Upper lobe of left lung (tissue), 4 donors: ENCODE measurements around the gene DLGAP1.

Experiments used
- EP300 ChIP-seq, 4 donors: sonication (generic); formaldehyde crosslinking; IDR thresholded peaks; one replicate each; pipeline ENCODE4 v1.5.1; 2017; ENCODE audit warnings: antibody characterized with exemption in 4 of 4, control low read depth in 2 of 4
- POLR2A ChIP-seq, 4 donors: fragments of 450-650 bp; IDR thresholded peaks; one replicate each; pipeline ENCODE4 v1.5.1; 2016 to 2017; ENCODE audit warnings: antibody characterized with exemption in 4 of 4, mild to moderate bottlenecking in 2 of 4
- TF ChIP-seq, protein P1 (sequence below), 6 experiments: fragments of 450-650 bp in 4 of 6; fragments of 200-600 bp in 2 of 6; sonication (generic) in 2 of 6; IDR thresholded peaks; one replicate each; pipeline ENCODE4 v1.5.1; 2016 to 2019; ENCODE audit warnings: antibody characterized with exemption in 6 of 6

DNA sequence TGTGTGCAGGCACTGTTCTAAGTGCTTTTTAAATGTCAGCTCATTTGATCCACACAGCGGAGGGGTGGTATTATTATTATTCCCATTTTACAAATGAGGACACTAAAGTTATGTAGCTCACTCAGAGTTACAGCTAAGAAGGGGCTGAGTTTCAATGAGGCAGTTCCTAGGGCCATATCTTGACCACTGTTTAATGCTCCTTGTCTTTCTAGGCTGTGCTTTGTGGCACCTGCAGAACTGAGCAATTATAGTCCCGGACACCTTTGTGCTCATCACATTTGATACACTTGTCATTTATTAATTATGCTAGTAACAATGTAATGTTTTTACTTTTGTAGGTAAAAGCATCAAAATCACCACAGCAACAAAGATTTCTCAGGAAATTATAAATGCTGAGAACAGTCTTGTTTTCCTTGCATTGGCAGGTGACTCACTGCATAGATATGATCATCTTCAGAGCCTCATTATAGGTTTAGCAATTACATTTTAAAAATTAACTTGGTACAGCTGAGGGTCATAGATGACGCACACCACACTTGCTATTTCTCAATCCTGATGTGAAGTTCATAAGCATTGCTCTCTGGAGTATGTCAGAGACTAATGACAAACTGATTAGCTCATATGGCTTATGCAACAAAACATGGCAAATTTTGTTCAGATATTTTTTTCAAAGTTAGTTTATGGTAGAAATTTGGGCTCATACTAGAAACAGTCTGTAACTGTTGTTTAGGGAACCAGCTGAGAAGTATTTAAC lies 638.3 kb downstream of the DLGAP1 start:
- TF ChIP-seq, protein P1, sequence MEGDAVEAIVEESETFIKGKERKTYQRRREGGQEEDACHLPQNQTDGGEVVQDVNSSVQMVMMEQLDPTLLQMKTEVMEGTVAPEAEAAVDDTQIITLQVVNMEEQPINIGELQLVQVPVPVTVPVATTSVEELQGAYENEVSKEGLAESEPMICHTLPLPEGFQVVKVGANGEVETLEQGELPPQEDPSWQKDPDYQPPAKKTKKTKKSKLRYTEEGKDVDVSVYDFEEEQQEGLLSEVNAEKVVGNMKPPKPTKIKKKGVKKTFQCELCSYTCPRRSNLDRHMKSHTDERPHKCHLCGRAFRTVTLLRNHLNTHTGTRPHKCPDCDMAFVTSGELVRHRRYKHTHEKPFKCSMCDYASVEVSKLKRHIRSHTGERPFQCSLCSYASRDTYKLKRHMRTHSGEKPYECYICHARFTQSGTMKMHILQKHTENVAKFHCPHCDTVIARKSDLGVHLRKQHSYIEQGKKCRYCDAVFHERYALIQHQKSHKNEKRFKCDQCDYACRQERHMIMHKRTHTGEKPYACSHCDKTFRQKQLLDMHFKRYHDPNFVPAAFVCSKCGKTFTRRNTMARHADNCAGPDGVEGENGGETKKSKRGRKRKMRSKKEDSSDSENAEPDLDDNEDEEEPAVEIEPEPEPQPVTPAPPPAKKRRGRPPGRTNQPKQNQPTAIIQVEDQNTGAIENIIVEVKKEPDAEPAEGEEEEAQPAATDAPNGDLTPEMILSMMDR (IDR thresholded peaks at IDR 0.05): no peak
- TF ChIP-seq EP300 (IDR thresholded peaks at IDR 0.05): peak in 2 of 4 donors; percentile 17 to 46
- no peak for TF ChIP-seq POLR2A (IDR thresholded peaks at IDR 0.05)
